OCI-LY3 (cell line): ENCODE measurements around the gene USP2.

Source experiments
- EZH2phosphoT487 ChIP-seq: fragments of 200-600 bp; shearing (Covaris generic); IDR thresholded peaks from 2 replicates; pipeline ENCODE4 v1.6.1; 2018; ENCODE audit warnings: antibody characterized with exemption, mixed run types, low read depth
- TF ChIP-seq, protein P1 (sequence below): fragments of 200-600, 300-600 bp; sonication (generic); IDR thresholded peaks from 2 replicates; pipeline ENCODE4 v1.5.1; 2014; ENCODE audit warnings: antibody characterized with exemption, low read length, low read depth

DNA sequence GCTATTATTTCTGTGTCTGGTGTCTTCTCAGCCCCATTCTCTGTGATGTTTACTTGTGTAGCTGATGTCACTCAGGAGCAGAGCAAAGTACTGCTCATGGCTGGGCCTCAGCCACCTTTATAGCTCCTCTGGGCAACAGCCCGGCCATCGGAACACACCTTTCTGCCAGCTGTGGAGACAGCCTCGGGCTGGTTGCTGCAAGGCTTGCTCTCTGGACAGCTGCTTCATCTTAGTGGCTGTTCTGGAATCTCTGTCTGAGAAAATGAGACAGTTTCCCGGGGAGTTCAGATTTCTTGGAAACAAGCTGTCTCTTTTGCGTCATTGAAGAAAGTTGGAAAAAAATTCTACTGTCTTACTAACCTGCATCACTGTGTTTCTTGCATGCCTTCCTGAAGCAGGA is 21.5 kb upstream of the USP2 start:
- TF ChIP-seq, protein P1, sequence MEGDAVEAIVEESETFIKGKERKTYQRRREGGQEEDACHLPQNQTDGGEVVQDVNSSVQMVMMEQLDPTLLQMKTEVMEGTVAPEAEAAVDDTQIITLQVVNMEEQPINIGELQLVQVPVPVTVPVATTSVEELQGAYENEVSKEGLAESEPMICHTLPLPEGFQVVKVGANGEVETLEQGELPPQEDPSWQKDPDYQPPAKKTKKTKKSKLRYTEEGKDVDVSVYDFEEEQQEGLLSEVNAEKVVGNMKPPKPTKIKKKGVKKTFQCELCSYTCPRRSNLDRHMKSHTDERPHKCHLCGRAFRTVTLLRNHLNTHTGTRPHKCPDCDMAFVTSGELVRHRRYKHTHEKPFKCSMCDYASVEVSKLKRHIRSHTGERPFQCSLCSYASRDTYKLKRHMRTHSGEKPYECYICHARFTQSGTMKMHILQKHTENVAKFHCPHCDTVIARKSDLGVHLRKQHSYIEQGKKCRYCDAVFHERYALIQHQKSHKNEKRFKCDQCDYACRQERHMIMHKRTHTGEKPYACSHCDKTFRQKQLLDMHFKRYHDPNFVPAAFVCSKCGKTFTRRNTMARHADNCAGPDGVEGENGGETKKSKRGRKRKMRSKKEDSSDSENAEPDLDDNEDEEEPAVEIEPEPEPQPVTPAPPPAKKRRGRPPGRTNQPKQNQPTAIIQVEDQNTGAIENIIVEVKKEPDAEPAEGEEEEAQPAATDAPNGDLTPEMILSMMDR: no peak
- TF ChIP-seq EZH2phosphoT487: no peak
